Parathyroid adenoma (tissue), 2 donors: ENCODE results near the gene SRCAP.

Source experiments
- H2AFZ ChIP-seq: fragments of 300-600 bp; sonication (generic); one replicate; pipeline ENCODE4 v1.7.0; 2017; ENCODE audit warnings: antibody characterized with exemption, mild to moderate bottlenecking
- H3K27ac ChIP-seq: fragments of 300-600 bp; sonication (generic); one replicate; pipeline ENCODE4 v1.7.0; 2017
- H3K27me3 ChIP-seq: fragments of 300-600 bp; sonication (generic); one replicate; pipeline ENCODE4 v1.7.0; 2017; ENCODE audit warnings: low read length; ENCODE audit not compliant: control insufficient read depth, insufficient read depth
- H3K36me3 ChIP-seq: fragments of 300-600 bp; sonication (generic); one replicate; pipeline ENCODE4 v1.7.0; 2017; ENCODE audit warnings: low read length; ENCODE audit not compliant: control insufficient read depth, insufficient read depth
- H3K4me1 ChIP-seq: fragments of 300-600 bp; sonication (generic); one replicate; pipeline ENCODE4 v1.7.0; 2017; ENCODE audit warnings: control low read depth
- H3K4me2 ChIP-seq: fragments of 300-600 bp; sonication (generic); one replicate; pipeline ENCODE4 v1.7.0; 2017; ENCODE audit warnings: low read length
- H3K4me3 ChIP-seq: fragments of 300-600 bp; sonication (generic); one replicate; pipeline ENCODE4 v1.7.0; 2017; ENCODE audit warnings: low read depth, low read length
- H3K79me2 ChIP-seq: fragments of 300-600 bp; sonication (generic); one replicate; pipeline ENCODE4 v1.7.0; 2017; ENCODE audit warnings: control low read depth
- H3K9ac ChIP-seq: fragments of 300-600 bp; sonication (generic); one replicate; pipeline ENCODE4 v1.7.0; 2017; ENCODE audit warnings: mild to moderate bottlenecking
- H3K9me3 ChIP-seq: fragments of 300-600 bp; sonication (generic); one replicate; pipeline ENCODE4 v1.7.0; 2017; ENCODE audit warnings: low read length; ENCODE audit not compliant: control insufficient read depth
- TF ChIP-seq, protein P1 (sequence below): fragments of 300-600 bp; sonication (generic); IDR thresholded peaks from one replicate; pipeline ENCODE4 v1.7.0; 2017; ENCODE audit warnings: antibody characterized with exemption, mild to moderate bottlenecking
- donor health status: primary hyperparathyroidism.

The SRCAP gene

DNA sequence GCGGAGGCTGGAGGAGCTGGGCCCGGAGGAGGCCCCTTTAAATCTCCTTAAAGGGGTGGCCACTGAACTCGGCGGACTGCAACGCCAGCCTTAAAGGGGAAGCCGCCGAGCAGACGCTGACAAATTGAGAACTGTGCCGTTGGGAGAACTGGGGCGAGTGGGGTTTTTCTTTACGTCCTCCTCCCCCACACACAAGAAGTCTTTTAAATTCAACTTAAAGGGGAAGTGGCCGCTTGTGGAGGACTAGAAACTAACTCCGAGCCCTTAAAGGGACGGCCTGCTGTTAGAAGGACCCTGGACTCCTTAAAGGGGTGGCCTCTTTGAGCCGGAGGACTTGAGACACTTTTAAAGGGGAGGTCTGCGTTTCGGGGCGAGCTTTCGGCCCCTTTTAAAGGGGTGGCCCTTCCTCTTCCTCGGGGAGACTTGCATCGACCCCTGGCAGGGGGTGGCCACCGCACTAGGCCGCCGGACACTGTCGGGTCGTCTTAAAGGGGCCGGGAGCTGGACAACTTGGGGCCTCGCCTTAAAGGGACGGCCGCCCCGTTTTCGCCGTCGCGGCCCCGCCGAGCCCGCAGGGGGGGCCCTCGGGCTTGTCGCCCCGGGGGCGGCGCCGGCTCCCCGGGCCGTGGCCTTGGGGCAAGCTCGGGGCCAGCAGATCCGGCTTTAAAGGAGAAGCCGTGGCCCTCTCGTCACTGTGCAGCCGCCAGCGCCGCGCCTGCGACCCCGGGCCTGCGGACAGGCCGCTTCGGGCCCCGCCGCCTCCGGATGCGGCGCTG, 40.1 kb upstream of the SRCAP start:
- Histone ChIP-seq H3K27ac (peak overlapping the region; percentile 98), H3K36me3 (no peaks in the 10 kb centered on the region), H3K4me3 (peak overlapping the region; percentile 98), H2AFZ (peak overlapping the region; percentile 78), H3K9me3 (no peaks in the 10 kb centered on the region), H3K4me1 (peaks cover 19% of the 10 kb centered on the region), H3K9ac (peak overlapping the region; percentile 72), H3K27me3 (no peaks in the 10 kb centered on the region), H3K4me2 (peak overlapping the region; percentile 71), H3K79me2 (peaks cover 36% of the 10 kb centered on the region)
- TF ChIP-seq, protein P1, sequence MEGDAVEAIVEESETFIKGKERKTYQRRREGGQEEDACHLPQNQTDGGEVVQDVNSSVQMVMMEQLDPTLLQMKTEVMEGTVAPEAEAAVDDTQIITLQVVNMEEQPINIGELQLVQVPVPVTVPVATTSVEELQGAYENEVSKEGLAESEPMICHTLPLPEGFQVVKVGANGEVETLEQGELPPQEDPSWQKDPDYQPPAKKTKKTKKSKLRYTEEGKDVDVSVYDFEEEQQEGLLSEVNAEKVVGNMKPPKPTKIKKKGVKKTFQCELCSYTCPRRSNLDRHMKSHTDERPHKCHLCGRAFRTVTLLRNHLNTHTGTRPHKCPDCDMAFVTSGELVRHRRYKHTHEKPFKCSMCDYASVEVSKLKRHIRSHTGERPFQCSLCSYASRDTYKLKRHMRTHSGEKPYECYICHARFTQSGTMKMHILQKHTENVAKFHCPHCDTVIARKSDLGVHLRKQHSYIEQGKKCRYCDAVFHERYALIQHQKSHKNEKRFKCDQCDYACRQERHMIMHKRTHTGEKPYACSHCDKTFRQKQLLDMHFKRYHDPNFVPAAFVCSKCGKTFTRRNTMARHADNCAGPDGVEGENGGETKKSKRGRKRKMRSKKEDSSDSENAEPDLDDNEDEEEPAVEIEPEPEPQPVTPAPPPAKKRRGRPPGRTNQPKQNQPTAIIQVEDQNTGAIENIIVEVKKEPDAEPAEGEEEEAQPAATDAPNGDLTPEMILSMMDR = no peak

DNA sequence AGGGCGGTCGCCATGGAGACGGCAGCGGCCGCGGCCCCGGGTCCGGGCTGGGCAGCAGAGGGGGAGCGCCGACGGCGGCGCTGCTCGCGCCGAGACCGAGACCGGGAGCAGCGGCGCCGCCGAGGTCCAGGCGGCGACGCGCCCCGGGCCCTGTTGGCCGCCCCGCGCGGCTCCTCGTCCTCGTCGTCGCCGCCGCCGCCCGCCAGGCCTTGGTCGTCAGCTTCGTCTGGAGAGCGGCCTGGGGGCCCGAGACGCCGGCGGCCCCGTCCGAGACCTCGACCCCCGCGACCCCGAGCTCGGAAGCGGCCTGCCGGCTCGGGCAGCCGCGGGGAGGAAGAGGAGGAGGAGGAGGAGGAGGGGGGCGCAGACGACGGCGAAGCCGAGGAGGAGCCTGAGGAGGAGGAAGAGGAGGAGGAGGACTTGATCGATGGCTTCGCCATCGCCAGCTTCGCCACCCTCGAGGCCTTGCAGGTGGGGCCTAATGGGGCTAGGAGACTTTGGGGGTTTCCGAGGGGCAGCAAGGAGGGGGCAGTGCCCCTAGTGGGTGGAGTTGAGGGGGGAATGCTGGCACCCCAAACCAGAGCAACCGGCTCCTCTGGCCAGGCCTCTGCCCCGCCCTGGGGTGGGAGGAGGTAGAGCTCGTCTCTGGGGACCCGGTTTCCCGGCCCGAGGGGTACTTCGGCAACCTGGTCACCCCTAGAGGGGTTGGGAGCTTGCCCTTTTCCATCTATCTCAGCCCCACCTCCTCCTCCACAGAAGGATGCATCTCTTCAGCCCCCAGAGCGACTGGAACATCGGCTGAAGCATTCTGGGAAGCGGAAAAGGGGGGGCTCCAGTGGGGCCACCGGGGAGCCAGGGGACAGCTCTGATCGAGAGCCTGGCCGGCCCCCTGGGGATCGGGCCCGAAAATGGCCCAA, 39.2 kb upstream of the SRCAP start:
- Histone ChIP-seq H3K79me2 (peaks cover 35% of the 10 kb centered on the region), H3K9ac (peak overlapping the region; percentile 75), H3K36me3 (no peaks in the 10 kb centered on the region), H2AFZ (peak overlapping the region; percentile 7), H3K4me3 (peak overlapping the region; percentile 98), H3K4me1 (peaks cover 19% of the 10 kb centered on the region), H3K27me3 (no peaks in the 10 kb centered on the region), H3K27ac (peak overlapping the region; percentile 98), H3K4me2 (peak overlapping the region; percentile 93), H3K9me3 (no peaks in the 10 kb centered on the region)
- TF ChIP-seq, protein P1 = peak; percentile 14

DNA sequence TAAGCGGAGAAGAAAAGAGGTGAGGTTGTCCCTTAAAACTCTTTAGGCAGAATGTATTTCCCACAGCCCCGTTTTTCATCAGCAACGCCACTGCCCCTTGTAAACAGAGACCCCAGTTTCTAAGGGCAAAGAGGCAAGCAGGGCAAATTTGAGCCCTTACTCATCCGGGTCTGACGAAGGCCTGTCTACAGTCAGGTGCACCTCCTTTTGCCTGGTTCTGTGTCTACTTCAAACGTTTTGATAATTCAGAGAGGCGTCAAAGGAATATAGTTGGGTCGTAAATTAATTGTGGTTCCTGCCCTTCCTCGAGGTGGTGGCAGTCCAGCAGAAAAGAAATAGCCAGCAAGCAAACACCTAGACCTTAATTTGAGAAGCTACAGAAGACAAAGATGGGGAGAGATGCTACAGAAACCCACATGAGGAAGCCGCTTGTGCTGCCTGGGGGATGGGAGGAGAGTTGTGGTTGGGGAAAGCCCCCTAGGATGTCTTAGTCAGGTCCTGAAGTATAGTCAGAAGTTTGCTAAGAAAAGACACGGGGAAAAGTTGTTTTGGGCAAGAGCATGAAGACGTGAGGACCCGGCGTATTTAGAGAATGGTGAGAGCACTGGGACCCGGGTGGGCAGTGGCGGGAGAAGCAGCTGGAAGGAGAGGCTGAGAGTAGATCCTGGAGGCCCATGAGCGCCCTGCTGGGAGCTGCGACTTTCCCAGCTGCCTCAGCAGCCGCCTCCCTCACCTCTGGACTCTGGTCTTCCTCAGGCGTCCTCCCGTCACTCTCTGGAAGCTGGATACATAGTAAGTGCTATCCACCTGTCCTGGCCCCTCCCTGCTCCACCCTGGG, 38.3 kb upstream of the SRCAP start:
- H2AFZ ChIP-seq = no peak overlapping the region
- no peaks in the 10 kb centered on the region for H3K9me3 ChIP-seq
- H3K4me1 ChIP-seq = peaks cover 19% of the 10 kb centered on the region
- TF ChIP-seq, protein P1 = no peak
- peak overlapping the region; percentile 93 for H3K4me2 ChIP-seq
- peaks cover 35% of the 10 kb centered on the region for H3K79me2 ChIP-seq
- H3K4me3 ChIP-seq = peak overlapping the region; percentile 67
- peak overlapping the region; percentile 70 for H3K27ac ChIP-seq
- H3K9ac ChIP-seq = peak overlapping the region; percentile 75
- H3K36me3 ChIP-seq = no peaks in the 10 kb centered on the region
- H3K27me3 ChIP-seq = no peaks in the 10 kb centered on the region

DNA sequence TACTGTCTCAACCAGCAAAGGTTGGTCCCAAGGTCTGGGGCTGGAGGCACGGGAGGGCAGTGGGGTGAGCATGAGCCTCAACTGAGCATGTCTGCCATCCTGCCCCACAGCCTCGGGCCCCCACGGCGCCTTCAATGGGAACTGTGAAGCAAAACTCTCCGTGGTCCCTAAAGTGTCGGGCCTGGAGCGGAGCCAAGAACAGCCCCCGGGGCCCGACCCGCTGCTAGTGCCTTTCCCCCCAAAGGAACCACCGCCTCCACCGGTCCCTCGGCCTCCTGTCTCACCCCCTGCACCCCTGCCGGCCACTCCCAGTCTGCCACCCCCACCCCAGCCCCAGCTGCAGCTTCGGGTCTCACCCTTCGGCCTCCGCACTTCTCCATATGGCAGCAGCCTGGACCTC, 36.5 kb upstream of the SRCAP start:
- no peaks in the 10 kb centered on the region for H3K36me3 ChIP-seq
- H3K9me3 ChIP-seq = no peaks in the 10 kb centered on the region
- no peak overlapping the region for H2AFZ ChIP-seq
- H3K79me2 ChIP-seq = peaks cover 35% of the 10 kb centered on the region
- H3K4me3 ChIP-seq = no peak overlapping the region
- TF ChIP-seq, protein P1 = no peak
- H3K4me2 ChIP-seq = no peak overlapping the region
- H3K27me3 ChIP-seq = no peaks in the 10 kb centered on the region
- peaks cover 9% of the 10 kb centered on the region for H3K4me1 ChIP-seq
- no peak overlapping the region for H3K9ac ChIP-seq
- no peak overlapping the region for H3K27ac ChIP-seq
